Measurements from ENCODE around the gene SLC4A1AP. TPM values are rescaled to one million over a fixed set of nuclear protein-coding genes. Genes with fewer than 3 reads are reported as not detected.

Gene SLC4A1AP
- total RNA-seq, 1 donor from 2014 or later, result 24.7 TPM

GRCh38 chr2:27689424-27689823 is 25.7 kb downstream of the SLC4A1AP start:
- Mint-ChIP-seq H3K9me3 (ENCODE audit: unreplicated experiment) (no peaks in the 10 kb centered on the region), H3K4me1 (ENCODE audit: low read depth, unreplicated experiment) (no peaks in the 10 kb centered on the region), H3K27me3 (ENCODE audit: unreplicated experiment) (no peaks in the 10 kb centered on the region), H3K4me3 (ENCODE audit: unreplicated experiment) (no peak overlapping the region), H3K27ac (ENCODE audit: unreplicated experiment) (no peak overlapping the region), H3K36me3 (ENCODE audit: unreplicated experiment) (no peaks in the 10 kb centered on the region)
- no peak for TF ChIP-seq CTCF (IDR thresholded peaks at IDR 0.05; ENCODE audit: partially characterized antibody, unreplicated experiment)
- no peak for DNase-seq

GRCh38 chr2:27690052-27690451 is 26.4 kb downstream of the SLC4A1AP start:
- DNase-seq, result no peak
- no peak for TF ChIP-seq CTCF (IDR thresholded peaks at IDR 0.05; ENCODE audit: partially characterized antibody, unreplicated experiment)
- no peaks in the 10 kb centered on the region for H3K4me1 Mint-ChIP-seq (ENCODE audit: low read depth, unreplicated experiment)
- H3K4me3 Mint-ChIP-seq (ENCODE audit: unreplicated experiment), result no peak overlapping the region
- H3K27ac Mint-ChIP-seq (ENCODE audit: unreplicated experiment), result no peak overlapping the region
- H3K9me3 Mint-ChIP-seq (ENCODE audit: unreplicated experiment), result no peaks in the 10 kb centered on the region
- H3K36me3 Mint-ChIP-seq (ENCODE audit: unreplicated experiment), result no peaks in the 10 kb centered on the region
- H3K27me3 Mint-ChIP-seq (ENCODE audit: unreplicated experiment), result no peaks in the 10 kb centered on the region

GRCh38 chr2:27697660-27698059 is 34.0 kb downstream of the SLC4A1AP start:
- Mint-ChIP-seq H3K27me3 (ENCODE audit: unreplicated experiment) (no peaks in the 10 kb centered on the region), H3K4me3 (ENCODE audit: unreplicated experiment) (no peak overlapping the region), H3K9me3 (ENCODE audit: unreplicated experiment) (no peaks in the 10 kb centered on the region), H3K27ac (ENCODE audit: unreplicated experiment) (no peak overlapping the region), H3K4me1 (ENCODE audit: low read depth, unreplicated experiment) (no peaks in the 10 kb centered on the region), H3K36me3 (ENCODE audit: unreplicated experiment) (no peaks in the 10 kb centered on the region)
- DNase-seq, result no peak
- no peak for TF ChIP-seq CTCF (IDR thresholded peaks at IDR 0.05; ENCODE audit: partially characterized antibody, unreplicated experiment)

GRCh38 chr2:27701676-27702075 is 38.0 kb downstream of the SLC4A1AP start:
- no peak overlapping the region for H3K4me3 Mint-ChIP-seq (ENCODE audit: unreplicated experiment)
- H3K27me3 Mint-ChIP-seq (ENCODE audit: unreplicated experiment), result no peaks in the 10 kb centered on the region
- H3K27ac Mint-ChIP-seq (ENCODE audit: unreplicated experiment), result no peak overlapping the region
- TF ChIP-seq CTCF (IDR thresholded peaks at IDR 0.05; ENCODE audit: partially characterized antibody, unreplicated experiment), result no peak
- no peak for DNase-seq
- H3K9me3 Mint-ChIP-seq (ENCODE audit: unreplicated experiment), result no peaks in the 10 kb centered on the region
- H3K4me1 Mint-ChIP-seq (ENCODE audit: low read depth, unreplicated experiment), result no peaks in the 10 kb centered on the region
- no peaks in the 10 kb centered on the region for H3K36me3 Mint-ChIP-seq (ENCODE audit: unreplicated experiment)

GRCh38 chr2:27702302-27702701 is 38.6 kb downstream of the SLC4A1AP start:
- DNase-seq, result no peak
- Mint-ChIP-seq H3K4me1 (ENCODE audit: low read depth, unreplicated experiment) (no peaks in the 10 kb centered on the region), H3K27me3 (ENCODE audit: unreplicated experiment) (no peaks in the 10 kb centered on the region), H3K27ac (ENCODE audit: unreplicated experiment) (no peak overlapping the region), H3K36me3 (ENCODE audit: unreplicated experiment) (no peaks in the 10 kb centered on the region), H3K4me3 (ENCODE audit: unreplicated experiment) (no peak overlapping the region), H3K9me3 (ENCODE audit: unreplicated experiment) (no peaks in the 10 kb centered on the region)
- no peak for TF ChIP-seq CTCF (IDR thresholded peaks at IDR 0.05; ENCODE audit: partially characterized antibody, unreplicated experiment)
